ENCODE data around the gene SLC27A3.
A peak's percentile ranks its signal among the peaks of the same experiment; 100 is the strongest.

The SLC27A3 gene, protein sequence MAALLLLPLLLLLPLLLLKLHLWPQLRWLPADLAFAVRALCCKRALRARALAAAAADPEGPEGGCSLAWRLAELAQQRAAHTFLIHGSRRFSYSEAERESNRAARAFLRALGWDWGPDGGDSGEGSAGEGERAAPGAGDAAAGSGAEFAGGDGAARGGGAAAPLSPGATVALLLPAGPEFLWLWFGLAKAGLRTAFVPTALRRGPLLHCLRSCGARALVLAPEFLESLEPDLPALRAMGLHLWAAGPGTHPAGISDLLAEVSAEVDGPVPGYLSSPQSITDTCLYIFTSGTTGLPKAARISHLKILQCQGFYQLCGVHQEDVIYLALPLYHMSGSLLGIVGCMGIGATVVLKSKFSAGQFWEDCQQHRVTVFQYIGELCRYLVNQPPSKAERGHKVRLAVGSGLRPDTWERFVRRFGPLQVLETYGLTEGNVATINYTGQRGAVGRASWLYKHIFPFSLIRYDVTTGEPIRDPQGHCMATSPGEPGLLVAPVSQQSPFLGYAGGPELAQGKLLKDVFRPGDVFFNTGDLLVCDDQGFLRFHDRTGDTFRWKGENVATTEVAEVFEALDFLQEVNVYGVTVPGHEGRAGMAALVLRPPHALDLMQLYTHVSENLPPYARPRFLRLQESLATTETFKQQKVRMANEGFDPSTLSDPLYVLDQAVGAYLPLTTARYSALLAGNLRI

DNA sequence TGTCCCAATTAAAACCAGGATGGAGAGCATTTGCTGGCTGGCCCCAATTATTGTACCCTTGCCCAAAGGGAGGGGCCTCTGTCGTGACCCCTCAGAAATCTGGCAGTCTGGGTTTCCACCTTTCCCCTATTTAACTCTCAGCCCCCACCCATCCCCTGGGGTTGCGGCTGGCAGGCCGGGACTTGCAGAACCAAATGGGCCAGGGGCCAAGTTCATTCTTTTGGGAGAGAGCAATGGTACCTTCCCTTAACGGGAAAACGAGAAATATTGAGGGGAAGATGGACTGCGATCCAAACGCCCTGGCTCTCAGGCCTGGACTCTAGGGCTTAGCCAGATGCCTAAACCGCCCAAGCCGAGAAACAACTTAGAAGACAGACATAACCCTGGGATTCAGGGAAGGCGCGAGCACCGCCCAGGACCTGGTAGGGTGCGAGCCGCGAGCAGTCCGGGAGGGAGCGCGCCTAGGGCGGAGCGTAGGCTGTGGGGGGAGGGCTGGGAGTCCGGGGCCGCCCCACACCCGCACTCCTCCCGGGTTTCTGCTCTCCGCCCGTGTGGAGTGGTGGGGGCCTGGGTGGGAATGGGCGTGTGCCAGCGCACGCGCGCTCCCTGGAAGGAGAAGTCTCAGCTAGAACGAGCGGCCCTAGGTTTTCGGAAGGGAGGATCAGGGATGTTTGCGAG lies at the start of gene SLC27A3:
SLC27A3 (plus strand) TSS at position 628 of the 678 bp plus-strand sequence. CDS start 91 bp downstream, outside the sequence.
- H3K27me3 ChIP-seq: no peaks in the 10 kb centered on the region
- peak within 1 kb of the TSS; percentile 94 to 100 (median 99) for H3K4me2 ChIP-seq
- peak within 1 kb of the TSS; percentile 78 to 96 (median 89) for H3K9ac ChIP-seq
- no peaks in the 10 kb centered on the region for H3K9me3 ChIP-seq (replicated peaks in 1 of 11)
- H3K36me3 ChIP-seq: peaks cover 5 to 47% (median 32%) of the 10 kb centered on the region in 11 experiments
- TF ChIP-seq Cebpa-rat (IDR thresholded peaks at IDR 0.05): no peak
- H4K20me1 ChIP-seq: peaks cover 0 to 33% (median 7%) of the 10 kb centered on the region in 11 experiments; a peak in 9 of 22 replicates
- H3K27ac ChIP-seq: peak within 1 kb of the TSS; percentile 49 to 100 (median 98)
- H3K4me3 ChIP-seq: peak within 1 kb of the TSS; percentile 69 to 96 (median 86)
- peaks cover 76 to 91% (median 89%) of the 10 kb centered on the region in 10 experiments for H3K4me1 ChIP-seq

DNA sequence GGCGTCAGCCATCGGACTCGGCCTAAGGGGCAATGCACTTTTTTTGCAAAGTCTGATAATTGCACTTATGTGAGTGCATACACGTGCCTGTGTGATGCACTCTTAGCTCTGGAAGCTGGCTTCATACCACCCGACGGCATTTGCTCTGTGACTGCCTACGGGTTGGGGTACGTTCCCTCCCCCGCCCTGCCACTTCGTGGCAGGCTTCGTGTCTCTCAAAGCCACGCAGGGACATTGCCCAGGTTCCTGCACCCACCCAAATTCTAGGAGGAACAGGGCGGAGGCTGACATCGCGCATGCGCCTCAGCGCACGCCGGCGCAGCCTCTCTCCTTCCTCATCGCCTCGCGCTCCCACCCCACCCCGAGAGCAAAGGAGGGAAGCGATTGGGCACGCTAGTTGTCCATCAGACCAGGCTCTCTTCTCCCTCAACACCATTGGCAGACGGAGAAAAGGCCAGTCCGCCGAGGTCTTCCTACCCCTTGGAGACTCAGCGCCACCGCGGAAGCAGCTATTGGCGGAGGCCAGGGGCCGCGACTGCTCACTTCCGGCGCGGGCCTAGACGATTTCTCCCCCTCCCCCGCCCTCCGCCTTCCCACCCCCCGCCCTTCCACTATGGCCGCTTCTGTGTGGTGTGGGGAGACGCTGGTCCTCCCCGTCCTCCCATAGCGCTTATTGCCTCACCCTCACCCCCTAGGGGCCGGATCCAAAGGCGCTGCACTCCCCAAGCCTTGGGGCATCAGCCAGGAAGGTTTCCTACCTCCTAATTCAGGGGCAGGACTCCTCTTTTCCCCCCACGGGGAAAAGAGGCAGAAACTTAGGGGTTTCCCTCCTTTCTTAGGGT lies 47.5 kb upstream of the SLC27A3 start, which contains the start of gene INTS3:
INTS3 (plus strand) TSS at position 588 of the 842 bp plus-strand sequence. CDS start 585 bp downstream, outside the sequence.
- no peaks in the 10 kb centered on the region for H4K20me1 ChIP-seq
- peak within 1 kb of the TSS; percentile 72 to 93 (median 86) for H3K4me3 ChIP-seq
- peaks cover 0 to 18% (median 8%) of the 10 kb centered on the region in 11 experiments; a peak in 15 of 22 replicates for H3K36me3 ChIP-seq
- H3K27ac ChIP-seq: peak within 1 kb of the TSS; percentile 95 to 100 (median 99)
- peaks cover 39 to 51% (median 42%) of the 10 kb centered on the region in 10 experiments for H3K4me1 ChIP-seq
- H3K4me2 ChIP-seq: peak within 1 kb of the TSS; percentile 88 to 100 (median 98)
- H3K9ac ChIP-seq: peak within 1 kb of the TSS; percentile 97 to 100 (median 97)
- no peak for TF ChIP-seq Cebpa-rat (IDR thresholded peaks at IDR 0.05)
- no peaks in the 10 kb centered on the region for H3K27me3 ChIP-seq
- no peaks in the 10 kb centered on the region for H3K9me3 ChIP-seq (replicated peaks in 1 of 11)

DNA sequence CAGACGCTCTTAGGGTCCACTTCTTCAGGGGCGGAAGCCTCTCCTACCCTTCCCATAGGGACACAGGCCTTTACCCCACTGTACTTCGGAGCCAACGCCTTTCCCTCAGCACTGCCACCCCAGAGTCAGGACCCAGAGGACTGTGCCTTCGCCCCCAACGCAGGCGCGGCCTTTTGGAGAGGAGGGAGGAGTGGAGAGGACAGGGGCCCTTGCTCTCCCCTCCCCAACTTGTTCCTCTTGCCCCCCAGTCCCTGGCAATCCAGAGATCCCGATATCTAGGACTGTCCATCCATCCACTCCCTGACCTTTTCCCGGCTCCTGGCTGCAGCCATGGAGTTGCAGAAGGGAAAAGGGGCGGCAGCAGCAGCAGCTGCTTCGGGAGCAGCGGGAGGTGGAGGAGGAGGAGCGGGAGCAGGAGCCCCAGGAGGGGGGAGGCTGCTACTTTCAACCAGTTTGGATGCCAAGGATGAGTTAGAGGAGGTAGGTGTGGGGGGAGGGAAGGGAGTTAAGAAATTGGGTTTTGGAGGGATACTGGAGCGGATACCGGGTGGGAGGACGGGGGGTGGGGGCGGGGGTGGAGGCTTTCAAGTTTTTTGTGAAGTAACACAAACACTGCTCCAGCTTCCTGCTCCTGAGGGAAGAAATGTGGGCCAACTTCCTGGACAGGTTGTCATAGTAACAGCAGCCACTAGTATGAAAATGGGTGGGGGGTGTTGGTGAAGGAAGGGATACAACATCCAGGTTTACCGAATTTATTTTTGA lies 46.7 kb upstream of the SLC27A3 start:
- Histone ChIP-seq H3K4me2 (peak overlapping the region; percentile 88 to 100 (median 98)), H3K4me3 (peak overlapping the region; percentile 72 to 93 (median 86)), H3K9ac (peak overlapping the region; percentile 97 to 100 (median 97)), H3K4me1 (peaks cover 39 to 53% (median 43%) of the 10 kb centered on the region in 10 experiments), H4K20me1 (no peaks in the 10 kb centered on the region), H3K9me3 (replicated peaks in 1 of 11) (no peaks in the 10 kb centered on the region), H3K27me3 (no peaks in the 10 kb centered on the region), H3K36me3 (peaks cover 0 to 26% (median 12%) of the 10 kb centered on the region in 11 experiments; a peak in 16 of 22 replicates), H3K27ac (peak overlapping the region; percentile 95 to 100 (median 99))
- TF ChIP-seq Cebpa-rat (IDR thresholded peaks at IDR 0.05): no peak

DNA sequence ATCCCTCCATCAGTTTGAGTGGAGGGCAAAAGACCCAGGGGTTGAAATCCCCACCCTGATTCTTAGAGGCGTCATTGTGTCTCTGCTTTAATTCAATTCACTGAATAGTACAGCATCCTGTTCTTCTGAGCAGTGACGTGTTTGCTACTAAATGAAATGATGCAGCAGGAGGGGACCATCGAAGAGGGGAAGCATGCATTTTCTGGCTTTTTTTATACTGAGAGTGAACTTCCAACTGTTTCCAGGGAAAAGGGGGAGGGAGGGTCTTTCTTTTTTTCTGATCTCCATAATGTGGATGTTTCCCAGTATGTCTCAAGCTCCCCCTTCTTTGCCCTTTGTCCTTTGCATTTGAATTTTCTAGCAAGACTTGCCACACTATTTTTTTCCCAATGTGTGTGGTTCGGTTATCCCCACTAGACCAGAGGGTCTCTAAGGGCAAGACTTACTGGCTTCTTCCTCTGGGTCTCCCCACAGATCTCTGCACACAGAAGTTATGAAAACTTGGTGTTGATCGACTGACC lies 44.7 kb upstream of the SLC27A3 start:
- Histone ChIP-seq H3K27me3 (no peaks in the 10 kb centered on the region), H3K36me3 (peaks cover 0 to 37% (median 22%) of the 10 kb centered on the region in 11 experiments; a peak in 16 of 22 replicates), H3K9me3 (replicated peaks in 1 of 11) (no peaks in the 10 kb centered on the region), H3K4me3 (peak overlapping the region in 4 of 10 experiments; percentile 76 to 93 (median 85); a peak in 2 of 20 replicates), H3K27ac (peak overlapping the region in 8 of 11 experiments; percentile 8 to 100 (median 98); a peak in 14 of 22 replicates), H3K4me2 (peak overlapping the region; percentile 88 to 100 (median 98)), H3K9ac (peak overlapping the region in 6 of 11 experiments; percentile 16 to 43 (median 26); a peak in 9 of 22 replicates), H3K4me1 (peaks cover 46 to 73% (median 63%) of the 10 kb centered on the region in 10 experiments), H4K20me1 (no peaks in the 10 kb centered on the region; a peak in 2 of 22 replicates)
- no peak for TF ChIP-seq Cebpa-rat (IDR thresholded peaks at IDR 0.05)

DNA sequence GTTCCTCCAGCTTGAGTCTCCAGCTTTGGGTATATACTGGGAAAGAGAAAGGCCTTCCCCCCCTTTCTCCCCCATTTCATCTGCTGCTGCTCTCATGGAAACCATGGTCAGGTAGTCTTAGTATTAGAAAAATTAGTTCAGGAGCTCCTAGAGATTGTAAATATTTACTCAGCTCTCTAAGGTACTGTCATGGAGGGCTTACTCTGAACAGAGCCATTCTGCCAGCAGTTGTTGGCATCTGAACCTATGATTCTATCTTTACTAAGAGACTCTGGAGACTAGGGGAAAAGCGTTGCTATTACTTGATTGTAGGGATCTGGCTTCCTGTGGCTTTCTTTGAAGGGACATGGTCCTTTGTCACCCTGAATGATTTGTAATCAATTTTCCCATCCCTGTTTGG lies 41.2 kb upstream of the SLC27A3 start:
- Histone ChIP-seq H3K4me1 (peaks cover 24 to 64% (median 54%) of the 10 kb centered on the region in 10 experiments), H3K4me2 (peak overlapping the region in 8 of 11 experiments; percentile 45 to 86 (median 64); a peak in 15 of 22 replicates), H4K20me1 (no peaks in the 10 kb centered on the region; a peak in 2 of 22 replicates), H3K27me3 (no peaks in the 10 kb centered on the region), H3K27ac (peak overlapping the region in 9 of 11 experiments; percentile 11 to 80 (median 62); a peak in 14 of 22 replicates), H3K4me3 (no peak overlapping the region), H3K9ac (peak overlapping the region in 6 of 11 experiments; percentile 14 to 51 (median 36); a peak in 9 of 22 replicates), H3K9me3 (replicated peaks in 1 of 11) (no peaks in the 10 kb centered on the region), H3K36me3 (peaks cover 0 to 66% (median 35%) of the 10 kb centered on the region in 11 experiments; a peak in 21 of 22 replicates)
- no peak for TF ChIP-seq Cebpa-rat (IDR thresholded peaks at IDR 0.05)

DNA sequence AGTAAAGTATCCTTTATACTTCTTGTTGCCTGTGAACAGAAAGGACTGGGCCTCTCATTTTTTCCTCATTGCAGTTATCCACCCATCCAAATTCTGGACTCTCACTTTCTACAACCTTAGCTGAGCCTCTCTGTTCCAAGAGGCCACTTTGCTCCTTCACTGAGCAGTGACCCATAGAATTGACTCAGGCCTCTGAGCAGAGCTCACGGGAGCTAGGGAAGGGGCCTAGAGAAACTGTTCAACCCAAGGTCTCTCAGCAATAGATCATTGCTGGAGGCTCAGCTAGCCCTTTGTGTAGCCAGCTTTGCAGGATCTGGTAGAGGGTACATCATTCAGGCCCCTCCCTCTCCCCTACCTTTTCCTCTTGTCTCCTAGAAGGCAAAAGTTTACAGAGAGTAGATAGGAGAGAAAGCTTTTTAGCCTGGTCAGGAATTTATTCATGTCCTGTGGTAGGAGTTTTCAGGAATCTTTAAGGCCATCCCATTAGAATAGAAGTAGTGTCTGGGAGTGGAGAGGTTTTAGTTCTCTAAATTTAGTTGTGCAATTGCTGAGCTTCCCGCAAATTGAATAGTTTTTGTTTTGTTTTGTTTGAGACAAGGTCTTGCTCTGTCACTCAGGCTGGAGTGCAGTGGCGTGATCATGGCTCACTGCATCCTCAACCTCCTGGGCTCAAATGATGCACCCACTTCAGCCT lies 40.7 kb upstream of the SLC27A3 start:
- no peak overlapping the region for H3K4me3 ChIP-seq
- peak overlapping the region in 10 of 11 experiments; percentile 2 to 86 (median 56); a peak in 17 of 22 replicates for H3K4me2 ChIP-seq
- peaks cover 0 to 72% (median 40%) of the 10 kb centered on the region in 11 experiments; a peak in 21 of 22 replicates for H3K36me3 ChIP-seq
- H3K9ac ChIP-seq: peak overlapping the region in 9 of 11 experiments; percentile 14 to 51 (median 35); a peak in 13 of 22 replicates
- H3K4me1 ChIP-seq: peaks cover 18 to 58% (median 48%) of the 10 kb centered on the region in 10 experiments
- H3K27me3 ChIP-seq: no peaks in the 10 kb centered on the region
- no peaks in the 10 kb centered on the region; a peak in 2 of 22 replicates for H4K20me1 ChIP-seq
- peak in 5 of 11 experiments; percentile 12 to 51 (median 29); a peak in 3 of 22 replicates for TF ChIP-seq Cebpa-rat (IDR thresholded peaks at IDR 0.05)
- peak overlapping the region in 10 of 11 experiments; percentile 11 to 80 (median 61); a peak in 15 of 22 replicates for H3K27ac ChIP-seq
- no peaks in the 10 kb centered on the region for H3K9me3 ChIP-seq (replicated peaks in 1 of 11)

All from BLaER1 treated with 17β-estradiol and CSF1 and Interleukin-3, amounts not matched to agents 10 nM and 100 nM (cell line).